ENCODE measurements around the gene KCNK2.

DNA sequence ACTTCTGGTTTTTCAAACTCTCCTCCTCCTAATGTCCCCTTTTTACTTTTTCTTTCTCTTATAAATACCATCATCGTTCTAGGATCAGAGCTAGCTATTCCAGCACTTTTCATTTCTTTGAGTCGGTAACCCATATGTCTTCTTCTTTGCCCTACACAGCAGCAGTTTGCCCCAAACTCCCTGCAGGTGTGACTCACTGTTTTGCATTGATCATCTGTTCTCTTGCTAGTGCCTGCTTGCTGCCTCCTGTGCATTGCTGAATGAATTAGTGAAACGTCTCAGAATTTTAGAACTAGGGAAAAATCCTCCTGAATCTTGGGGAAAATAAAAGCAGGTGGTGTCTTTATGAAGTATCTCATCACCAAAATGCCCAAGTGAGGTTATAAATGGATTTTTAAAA lies 21.7 kb downstream of the KCNK2 start:
- TF ChIP-seq, protein P1, sequence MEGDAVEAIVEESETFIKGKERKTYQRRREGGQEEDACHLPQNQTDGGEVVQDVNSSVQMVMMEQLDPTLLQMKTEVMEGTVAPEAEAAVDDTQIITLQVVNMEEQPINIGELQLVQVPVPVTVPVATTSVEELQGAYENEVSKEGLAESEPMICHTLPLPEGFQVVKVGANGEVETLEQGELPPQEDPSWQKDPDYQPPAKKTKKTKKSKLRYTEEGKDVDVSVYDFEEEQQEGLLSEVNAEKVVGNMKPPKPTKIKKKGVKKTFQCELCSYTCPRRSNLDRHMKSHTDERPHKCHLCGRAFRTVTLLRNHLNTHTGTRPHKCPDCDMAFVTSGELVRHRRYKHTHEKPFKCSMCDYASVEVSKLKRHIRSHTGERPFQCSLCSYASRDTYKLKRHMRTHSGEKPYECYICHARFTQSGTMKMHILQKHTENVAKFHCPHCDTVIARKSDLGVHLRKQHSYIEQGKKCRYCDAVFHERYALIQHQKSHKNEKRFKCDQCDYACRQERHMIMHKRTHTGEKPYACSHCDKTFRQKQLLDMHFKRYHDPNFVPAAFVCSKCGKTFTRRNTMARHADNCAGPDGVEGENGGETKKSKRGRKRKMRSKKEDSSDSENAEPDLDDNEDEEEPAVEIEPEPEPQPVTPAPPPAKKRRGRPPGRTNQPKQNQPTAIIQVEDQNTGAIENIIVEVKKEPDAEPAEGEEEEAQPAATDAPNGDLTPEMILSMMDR (conservative IDR thresholded peaks at IDR 0.05; ENCODE audit: low read depth, low read length), result no peak
- TF ChIP-seq POLR2A (IDR thresholded peaks at IDR 0.05; ENCODE audit: low read depth, low read length), result no peak
- no peak for TF ChIP-seq CEBPB (IDR thresholded peaks at IDR 0.05; ENCODE audit: low read depth, low read length)
- no peak for TF ChIP-seq RAD21 (IDR thresholded peaks at IDR 0.05; ENCODE audit: low read length)
- no peak for TF ChIP-seq BHLHE40 (IDR thresholded peaks at IDR 0.05; ENCODE audit: low read depth, low read length)
- TF ChIP-seq RFX5 (IDR thresholded peaks at IDR 0.05; ENCODE audit: low read depth, low read length), result no peak
